Calu3 (cell line): Measurements from ENCODE around the gene ITPR2. TPM values are rescaled to one million over a fixed set of nuclear protein-coding genes. Genes with fewer than 3 reads are reported as not detected.

ENCODE experiments used
- BruUV-seq: library from RNA; stranded (reverse); fragments of 400-500 nt; replicated peaks from 2 replicates; lab custom pipeline; 2021; lab: Mats Ljungman, UMichigan
- CTCF ChIA-PET: fragments of 300-600 bp; sonication (Branson Sonifier 250); formaldehyde crosslinking; loops from one replicate; lab custom pipeline; 2022; ENCODE audit warnings: antibody characterized with exemption; lab: Charles Lee
- DNase-seq: peaks from one replicate; pipeline ENCODE4 v3.0.0; 2022
- H3K27ac Mint-ChIP-seq: one replicate; pipeline ENCODE4 v1.8.0; 2022; ENCODE audit warnings: mixed read lengths; ENCODE audit not compliant: unreplicated experiment
- H3K27me3 Mint-ChIP-seq: one replicate; pipeline ENCODE4 v1.8.0; 2022; ENCODE audit warnings: mixed read lengths; ENCODE audit not compliant: unreplicated experiment
- H3K36me3 Mint-ChIP-seq: one replicate; pipeline ENCODE4 v1.8.0; 2022; ENCODE audit warnings: mild to moderate bottlenecking, moderate library complexity, mixed read lengths; ENCODE audit not compliant: insufficient read depth, unreplicated experiment
- H3K4me1 Mint-ChIP-seq: one replicate; pipeline ENCODE4 v1.8.0; 2022; ENCODE audit warnings: mild to moderate bottlenecking, low read depth, mixed read lengths; ENCODE audit not compliant: unreplicated experiment
- H3K4me3 Mint-ChIP-seq: one replicate; pipeline ENCODE4 v1.8.0; 2022; ENCODE audit warnings: mild to moderate bottlenecking, low read depth, moderate library complexity, mixed read lengths; ENCODE audit not compliant: unreplicated experiment
- H3K9me3 Mint-ChIP-seq: one replicate; pipeline ENCODE4 v1.8.0; 2022; ENCODE audit warnings: low read depth, mixed read lengths; ENCODE audit not compliant: unreplicated experiment
- CTCF ChIP-seq: fragments of 200-600 bp; IDR thresholded peaks from one replicate; pipeline ENCODE4 v1.8.0; 2022; ENCODE audit warnings: antibody characterized with exemption; ENCODE audit not compliant: unreplicated experiment
- intact Hi-C: fragments of 100-400 bp; cut with micrococcal nuclease; formaldehyde crosslinking; loops from one replicate; pipeline ENCODE4 v1.10.0; 2022; ENCODE audit not compliant: unreplicated experiment
- total RNA-seq: library from RNA; stranded (reverse); gene quantifications from 2 replicates; pipeline ENCODE4 v1.2.3, GENCODE V29; 2022

Gene ITPR2
- total RNA-seq, 1 experiment from 2014 or later: 2.5 TPM

DNA sequence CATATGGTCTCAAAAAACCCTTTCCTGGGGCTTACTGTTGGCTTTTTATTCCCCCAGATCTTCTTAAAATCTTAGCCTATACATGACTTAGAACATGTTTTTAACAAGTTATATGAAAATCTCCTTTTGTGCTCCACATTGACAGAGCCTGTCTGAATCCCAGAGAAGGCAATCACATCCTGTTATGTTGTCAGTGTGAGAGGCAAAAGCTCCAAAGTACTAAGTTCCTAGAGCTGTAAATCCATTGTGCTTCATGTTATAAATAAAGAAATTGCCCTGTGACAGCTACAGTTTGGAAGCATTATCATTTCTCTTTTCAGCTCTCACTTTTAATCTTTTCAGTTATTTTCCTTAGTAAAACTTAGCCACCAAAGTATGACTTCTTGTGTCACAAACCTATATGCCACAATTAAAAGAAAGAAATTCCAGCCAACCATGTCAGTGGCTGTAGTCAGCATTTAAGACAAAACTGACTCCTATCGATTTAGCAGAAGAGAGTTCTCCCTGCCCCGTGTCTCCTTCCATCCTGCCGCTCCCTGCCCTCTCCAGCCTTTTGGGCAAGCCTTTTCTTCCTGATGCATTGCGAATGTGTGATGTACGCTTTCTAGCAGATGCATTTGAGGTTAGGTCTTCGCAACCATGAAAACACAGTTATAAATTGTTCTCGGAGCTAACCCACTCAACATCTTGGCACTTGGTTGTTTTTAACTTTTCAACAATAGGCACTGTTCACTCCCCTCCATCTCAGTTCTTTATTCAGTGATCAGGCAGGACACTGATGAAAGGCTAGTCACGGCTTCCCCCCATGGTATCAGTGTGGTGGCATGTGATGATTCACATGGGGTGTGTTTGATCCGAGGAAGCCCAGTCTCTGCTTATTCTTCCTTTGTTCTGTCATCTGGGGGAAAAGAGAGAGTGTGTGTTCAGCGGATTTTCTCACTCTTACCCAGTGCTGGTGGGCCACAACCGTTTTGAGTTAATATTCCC is 494.1 kb downstream of the ITPR2 start:
- Mint-ChIP-seq H3K27me3 (peaks cover 14% of the 10 kb centered on the region), H3K9me3 (no peaks in the 10 kb centered on the region), H3K27ac (no peak overlapping the region), H3K4me1 (no peaks in the 10 kb centered on the region), H3K4me3 (no peak overlapping the region), H3K36me3 (no peaks in the 10 kb centered on the region)
- no TSS peak for BruUV-seq
- CTCF ChIA-PET: no interaction called here
- no peak for TF ChIP-seq CTCF
- DNase-seq: no peak
- intact Hi-C loops: no loop called here

DNA sequence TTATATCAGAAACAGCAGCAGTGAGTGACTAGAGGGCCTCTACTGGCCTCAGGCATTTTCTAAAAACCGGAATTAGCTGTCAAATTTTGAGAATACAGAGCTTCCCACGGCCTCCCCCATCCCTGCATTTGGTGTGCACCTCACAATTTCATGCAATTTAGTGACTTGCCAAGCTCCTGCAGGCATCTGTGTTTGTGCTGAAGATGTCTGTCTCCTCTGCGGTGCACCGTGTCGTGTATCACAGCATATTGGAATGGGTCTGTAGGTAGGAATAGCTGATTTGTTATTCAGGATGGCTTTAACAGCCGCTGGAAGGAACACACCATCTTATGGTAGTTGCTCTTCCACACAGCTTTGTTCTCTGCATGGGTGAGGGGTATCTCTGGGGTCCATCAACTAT is 497.3 kb downstream of the ITPR2 start:
- no peak for TF ChIP-seq CTCF
- BruUV-seq: no TSS peak
- no peaks in the 10 kb centered on the region for H3K9me3 Mint-ChIP-seq
- H3K36me3 Mint-ChIP-seq: no peaks in the 10 kb centered on the region
- CTCF ChIA-PET: interaction anchor here (0.6 kb wide), 1 partner anchor 977 kb away, joined by 3 read pairs; no protein-coding TSS in a partner anchor
- DNase-seq: no peak
- intact Hi-C loops: no loop called here
- no peaks in the 10 kb centered on the region for H3K27me3 Mint-ChIP-seq
- H3K27ac Mint-ChIP-seq: no peak overlapping the region
- no peak overlapping the region for H3K4me3 Mint-ChIP-seq
- no peaks in the 10 kb centered on the region for H3K4me1 Mint-ChIP-seq

DNA sequence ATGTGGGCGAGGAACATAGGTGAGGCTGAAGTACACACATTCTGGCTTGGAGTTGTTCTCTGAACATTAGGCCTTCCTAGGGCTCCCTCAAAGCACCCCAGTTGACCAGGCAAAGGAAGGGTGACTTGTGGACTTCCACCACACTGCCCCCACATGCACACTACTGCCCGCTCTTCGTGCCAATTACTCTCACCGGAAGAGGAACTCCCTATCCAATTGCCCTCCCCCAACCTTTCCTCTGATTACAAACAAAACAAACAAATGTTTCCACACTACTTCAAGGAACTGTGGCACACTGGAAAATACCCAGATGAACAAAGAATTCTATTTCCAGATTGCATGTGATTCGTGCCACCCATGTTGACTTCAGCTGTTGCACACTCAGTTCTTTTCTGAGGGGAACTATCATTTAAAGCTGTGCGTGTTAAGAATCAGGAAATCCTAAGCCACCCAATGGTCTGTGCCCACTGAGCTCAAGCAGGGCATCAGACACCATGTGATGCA is 498.3 kb downstream of the ITPR2 start:
- CTCF ChIA-PET: no interaction called here
- H3K36me3 Mint-ChIP-seq: no peaks in the 10 kb centered on the region
- intact Hi-C loops: no loop called here
- no peaks in the 10 kb centered on the region for H3K27me3 Mint-ChIP-seq
- no peaks in the 10 kb centered on the region for H3K4me1 Mint-ChIP-seq
- no peak for TF ChIP-seq CTCF
- no peaks in the 10 kb centered on the region for H3K9me3 Mint-ChIP-seq
- no peak overlapping the region for H3K4me3 Mint-ChIP-seq
- BruUV-seq: no TSS peak
- H3K27ac Mint-ChIP-seq: no peak overlapping the region
- no peak for DNase-seq

DNA sequence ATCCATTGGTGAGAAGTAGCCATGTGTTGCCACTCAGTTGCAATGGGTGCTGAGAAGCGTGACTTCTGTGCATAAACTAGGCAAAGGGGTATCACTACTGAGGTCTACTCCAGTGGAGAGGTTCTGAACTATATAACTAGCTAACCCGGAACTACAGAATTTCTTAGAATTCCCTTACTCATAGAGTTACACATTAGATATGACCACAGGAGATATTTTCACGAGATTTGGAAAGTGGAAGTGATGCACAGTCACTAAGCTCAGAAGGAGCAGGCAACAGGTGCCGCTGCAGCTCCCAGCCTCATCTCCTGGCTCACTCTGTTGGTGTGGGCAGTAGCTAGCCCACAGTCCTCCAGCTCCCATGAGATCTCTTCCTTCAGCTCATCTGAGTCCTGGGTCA is 501.0 kb downstream of the ITPR2 start:
- intact Hi-C loops: no loop called here
- no peak overlapping the region for H3K4me3 Mint-ChIP-seq
- no peaks in the 10 kb centered on the region for H3K36me3 Mint-ChIP-seq
- H3K9me3 Mint-ChIP-seq: no peaks in the 10 kb centered on the region
- TF ChIP-seq CTCF: no peak
- H3K27ac Mint-ChIP-seq: no peak overlapping the region
- no peaks in the 10 kb centered on the region for H3K4me1 Mint-ChIP-seq
- DNase-seq: no peak
- no TSS peak for BruUV-seq
- CTCF ChIA-PET: no interaction called here
- no peaks in the 10 kb centered on the region for H3K27me3 Mint-ChIP-seq
